ENCODE measurements around the gene IGSF11. TPM values are rescaled to one million over a fixed set of nuclear protein-coding genes. Genes with fewer than 3 reads are reported as not detected.

The IGSF11 gene
- total RNA-seq, 1 donor from 2014 or later, result not detected

DNA sequence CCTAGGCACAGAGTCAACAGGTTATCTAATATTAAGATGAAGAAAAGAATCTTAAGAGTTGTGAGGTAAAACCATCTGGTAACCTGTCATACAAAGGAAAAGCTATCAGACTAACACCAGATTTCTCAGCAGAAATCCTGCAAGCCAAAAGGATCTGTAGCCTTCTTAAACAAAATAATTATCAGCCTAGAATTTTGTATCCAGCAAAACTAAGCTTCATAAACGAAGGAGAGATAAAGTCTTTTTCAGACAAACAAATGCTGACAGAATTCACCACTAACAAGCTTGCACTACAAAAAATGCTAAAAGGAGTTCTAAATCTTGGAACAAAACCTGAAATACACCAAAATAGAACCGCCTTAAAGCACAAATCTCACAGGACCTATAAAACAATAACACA, 9.9 kb upstream of the IGSF11 start:
- no peak overlapping the region for H3K4me3 ChIP-seq (ENCODE audit: low read depth, low read length)
- no peak for DNase-seq (ENCODE audit: low read depth)
- TF ChIP-seq, protein P1, sequence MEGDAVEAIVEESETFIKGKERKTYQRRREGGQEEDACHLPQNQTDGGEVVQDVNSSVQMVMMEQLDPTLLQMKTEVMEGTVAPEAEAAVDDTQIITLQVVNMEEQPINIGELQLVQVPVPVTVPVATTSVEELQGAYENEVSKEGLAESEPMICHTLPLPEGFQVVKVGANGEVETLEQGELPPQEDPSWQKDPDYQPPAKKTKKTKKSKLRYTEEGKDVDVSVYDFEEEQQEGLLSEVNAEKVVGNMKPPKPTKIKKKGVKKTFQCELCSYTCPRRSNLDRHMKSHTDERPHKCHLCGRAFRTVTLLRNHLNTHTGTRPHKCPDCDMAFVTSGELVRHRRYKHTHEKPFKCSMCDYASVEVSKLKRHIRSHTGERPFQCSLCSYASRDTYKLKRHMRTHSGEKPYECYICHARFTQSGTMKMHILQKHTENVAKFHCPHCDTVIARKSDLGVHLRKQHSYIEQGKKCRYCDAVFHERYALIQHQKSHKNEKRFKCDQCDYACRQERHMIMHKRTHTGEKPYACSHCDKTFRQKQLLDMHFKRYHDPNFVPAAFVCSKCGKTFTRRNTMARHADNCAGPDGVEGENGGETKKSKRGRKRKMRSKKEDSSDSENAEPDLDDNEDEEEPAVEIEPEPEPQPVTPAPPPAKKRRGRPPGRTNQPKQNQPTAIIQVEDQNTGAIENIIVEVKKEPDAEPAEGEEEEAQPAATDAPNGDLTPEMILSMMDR (conservative IDR thresholded peaks at IDR 0.05; ENCODE audit: low read depth, low read length), result no peak

DNA sequence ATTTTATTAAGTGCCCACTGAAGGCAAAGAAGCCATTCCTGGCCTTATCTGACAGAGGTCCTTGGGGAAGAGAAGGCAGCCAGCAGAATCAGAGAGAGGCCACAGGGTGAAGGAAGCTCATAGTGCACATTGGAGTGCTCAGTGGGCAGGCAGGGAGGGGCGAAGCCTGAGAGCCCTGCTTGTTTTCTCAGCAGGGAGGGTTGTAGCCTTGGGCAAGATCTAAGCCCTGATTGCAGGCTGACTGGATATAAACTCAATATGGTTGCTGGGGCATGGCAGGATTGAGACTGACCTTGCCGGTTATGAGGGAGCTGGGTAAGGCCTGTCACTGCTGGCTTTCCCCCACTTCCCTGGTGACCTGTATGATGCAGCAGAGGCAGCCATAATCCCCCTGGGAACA, 7.5 kb upstream of the IGSF11 start:
- TF ChIP-seq, protein P1 (conservative IDR thresholded peaks at IDR 0.05; ENCODE audit: low read depth, low read length), result no peak
- no peak overlapping the region for H3K4me3 ChIP-seq (ENCODE audit: low read depth, low read length)
- no peak for DNase-seq (ENCODE audit: low read depth)

DNA sequence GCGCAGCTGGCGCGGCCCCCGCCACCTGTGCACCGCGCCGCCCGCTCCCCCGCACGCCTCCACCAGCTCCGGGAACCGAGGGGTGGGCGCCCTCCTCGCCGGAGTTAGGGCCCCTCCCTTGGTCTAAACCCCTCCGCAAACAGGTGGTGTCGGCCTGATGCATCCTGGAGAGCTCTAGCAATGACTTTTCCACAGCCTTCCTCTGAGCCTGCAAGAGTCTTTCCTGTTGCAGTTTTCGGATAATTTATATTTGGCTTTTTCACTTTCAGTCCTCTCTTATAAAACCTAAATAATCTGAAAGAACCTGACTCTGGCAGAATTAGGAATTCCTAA, 334 bp upstream of the IGSF11 start:
- H3K4me3 ChIP-seq (ENCODE audit: low read depth, low read length), result peak overlapping the region; percentile 61
- TF ChIP-seq, protein P1 (conservative IDR thresholded peaks at IDR 0.05; ENCODE audit: low read depth, low read length), result no peak
- no peak for DNase-seq (ENCODE audit: low read depth)

DNA sequence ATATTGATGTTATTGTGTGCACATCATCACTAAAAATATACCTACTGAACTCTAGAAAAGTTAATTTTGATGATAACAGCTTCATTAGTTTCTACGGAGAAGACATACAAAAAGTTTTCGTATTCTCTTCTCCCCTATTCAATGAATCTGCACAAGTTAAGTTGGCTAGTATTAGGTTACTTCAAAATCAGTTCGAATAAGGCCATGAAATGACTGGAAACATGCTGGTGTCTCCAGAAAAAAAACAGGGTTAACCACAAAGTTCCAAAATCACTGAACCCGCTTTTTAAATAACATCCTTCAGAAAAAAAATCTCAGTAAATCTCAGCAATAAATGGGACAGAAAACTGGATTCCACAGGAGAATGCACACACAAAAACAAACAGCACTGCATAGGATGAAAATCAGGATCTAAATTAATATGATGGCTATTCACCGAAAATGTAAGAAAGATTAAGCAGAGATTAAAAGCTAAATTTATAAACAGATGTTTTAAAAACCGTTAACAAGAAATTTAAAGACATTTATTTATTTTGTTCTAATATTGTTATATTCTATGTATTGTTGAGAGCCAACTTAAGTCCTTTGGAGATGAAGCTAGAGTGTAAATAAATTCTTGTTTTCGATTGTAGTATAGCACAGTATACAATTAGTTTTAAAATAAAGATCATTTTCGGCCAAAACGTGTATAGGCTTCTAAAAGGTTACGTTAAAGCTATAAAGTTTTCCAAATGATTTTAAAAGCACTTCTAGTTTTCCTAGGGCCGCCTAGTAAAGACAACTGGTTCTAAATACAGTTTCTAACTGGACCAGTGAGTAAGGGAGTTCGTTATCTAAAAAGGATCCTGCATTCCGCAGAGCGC, 1.0 kb downstream of the IGSF11 start:
- TF ChIP-seq, protein P1 (conservative IDR thresholded peaks at IDR 0.05; ENCODE audit: low read depth, low read length), result no peak
- H3K4me3 ChIP-seq (ENCODE audit: low read depth, low read length), result peak overlapping the region; percentile 61
- no peak for DNase-seq (ENCODE audit: low read depth)

DNA sequence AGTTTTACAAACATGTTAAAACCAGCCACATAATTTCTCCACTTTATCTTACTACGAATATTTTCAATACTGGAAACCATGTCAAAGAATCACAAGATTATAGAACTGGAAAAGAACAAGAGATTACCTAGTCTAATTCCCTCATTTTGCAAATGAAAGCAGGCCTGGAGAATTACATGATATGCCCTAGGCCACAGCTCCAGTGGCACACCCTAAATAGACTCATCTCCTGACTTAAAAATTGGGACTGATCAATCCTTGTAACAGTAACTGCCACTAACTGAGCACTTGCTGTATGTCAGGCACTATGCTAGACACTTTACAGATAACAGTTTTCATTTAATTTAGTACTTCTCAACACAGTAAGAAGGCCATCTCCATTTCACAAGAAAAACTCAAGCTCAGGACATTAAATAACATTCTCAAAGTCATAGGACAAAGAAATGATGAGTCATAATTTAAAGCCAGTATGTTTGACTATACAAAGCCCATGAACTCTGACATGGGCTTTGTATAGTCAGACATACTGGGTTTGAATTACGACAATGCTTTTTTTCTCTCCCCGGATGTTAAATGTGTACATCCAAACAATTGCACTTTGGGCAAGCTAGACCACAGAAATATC, 9.4 kb downstream of the IGSF11 start:
- TF ChIP-seq, protein P1 (conservative IDR thresholded peaks at IDR 0.05; ENCODE audit: low read depth, low read length), result no peak
- H3K4me3 ChIP-seq (ENCODE audit: low read depth, low read length), result no peak overlapping the region
- no peak for DNase-seq (ENCODE audit: low read depth)

DNA sequence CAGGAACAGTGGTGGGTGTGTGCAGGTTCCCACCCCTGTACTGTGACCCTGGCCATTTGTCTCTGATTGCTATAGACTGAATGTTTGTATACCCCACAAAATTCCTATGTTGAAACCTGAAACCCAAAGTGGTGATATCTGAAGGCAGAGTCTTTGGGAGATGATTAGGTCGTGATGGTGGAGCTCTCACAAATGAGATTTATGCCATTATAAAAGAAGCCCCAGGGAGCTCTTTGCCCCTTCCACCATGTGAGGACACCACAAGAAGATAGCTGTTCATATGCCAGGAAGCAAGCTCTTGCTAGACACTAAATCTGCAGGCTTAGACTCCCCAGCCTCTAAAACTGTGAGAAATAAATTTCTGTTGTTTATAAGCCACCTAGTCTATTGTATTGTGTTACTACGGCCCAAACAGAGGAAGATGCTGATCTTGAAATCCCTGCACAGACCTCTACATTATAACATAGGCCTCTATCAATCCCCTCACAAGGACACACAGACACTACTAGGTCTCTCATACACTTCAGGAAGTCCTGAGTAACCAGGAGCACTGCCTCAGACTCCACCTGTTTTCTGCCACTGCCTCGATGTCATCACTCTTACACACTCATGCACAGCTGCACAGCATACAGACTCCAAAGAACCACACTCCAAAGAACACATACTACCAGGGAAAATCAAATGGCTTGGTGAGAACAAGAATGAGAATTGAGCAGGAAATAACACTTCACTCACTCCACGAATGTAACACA, 14.7 kb downstream of the IGSF11 start:
- TF ChIP-seq, protein P1 (conservative IDR thresholded peaks at IDR 0.05; ENCODE audit: low read depth, low read length), result no peak
- DNase-seq (ENCODE audit: low read depth), result no peak
- H3K4me3 ChIP-seq (ENCODE audit: low read depth, low read length), result no peak overlapping the region
